Mesenchymal stem cell (in vitro differentiated cells and primary cell): ENCODE results near the gene CDC123.

Experiments used
- DNase-seq: peaks from one replicate; pipeline ENCODE4 v3.0.0-alpha.2; 2013
- H2AFZ ChIP-seq: one replicate; pipeline ENCODE4 v1.6.1; 2013; ENCODE audit warnings: low read depth, mild to moderate bottlenecking, control low read depth, inconsistent platforms, low read length, moderate library complexity
- H2AK5ac ChIP-seq: 2 replicates; pipeline ENCODE4 v1.6.1; 2013; ENCODE audit warnings: low read length, moderate library complexity, mild to moderate bottlenecking, inconsistent platforms; ENCODE audit not compliant: severe bottlenecking
- H2BK120ac ChIP-seq: one replicate; pipeline ENCODE4 v1.6.1; 2013; ENCODE audit warnings: low read depth, mild to moderate bottlenecking, inconsistent platforms, low read length, moderate library complexity
- H2BK12ac ChIP-seq, 2 experiments: one replicate each; pipeline ENCODE4 v1.6.1; 2013; ENCODE audit warnings: inconsistent platforms in 2 of 2, low read length in 2 of 2, mild to moderate bottlenecking in 2 of 2, moderate library complexity in 2 of 2, control low read depth in 1 of 2
- H2BK15ac ChIP-seq: one replicate; pipeline ENCODE4 v1.6.1; 2013; ENCODE audit warnings: mild to moderate bottlenecking, low read depth, inconsistent platforms; ENCODE audit not compliant: poor library complexity, severe bottlenecking
- H2BK5ac ChIP-seq: 2 replicates; pipeline ENCODE4 v1.6.1; 2013; ENCODE audit warnings: low read depth, mild to moderate bottlenecking, low read length, control low read depth, inconsistent platforms; ENCODE audit not compliant: poor library complexity, severe bottlenecking
- H3K14ac ChIP-seq, 2 experiments: one replicate each; pipeline ENCODE4 v1.6.1; 2013; ENCODE audit warnings: inconsistent platforms in 2 of 2, low read length in 2 of 2, control low read depth in 1 of 2, mild to moderate bottlenecking in 1 of 2, moderate library complexity in 1 of 2
- H3K18ac ChIP-seq, 2 experiments: one replicate each; pipeline ENCODE4 v1.6.1; 2013; ENCODE audit warnings: inconsistent platforms in 2 of 2, low read length in 2 of 2, control low read depth in 1 of 2, low read depth in 1 of 2, mild to moderate bottlenecking in 1 of 2
- H3K23ac ChIP-seq, 2 experiments: one replicate each; pipeline ENCODE4 v1.6.1; 2013; ENCODE audit warnings: inconsistent platforms in 2 of 2, low read length in 2 of 2, mild to moderate bottlenecking in 2 of 2, moderate library complexity in 2 of 2, control low read depth in 1 of 2
- H3K27ac ChIP-seq: 2 replicates; pipeline ENCODE4 v1.5.1; 2013; ENCODE audit warnings: mild to moderate bottlenecking, moderate library complexity, low read length, control low read depth, inconsistent platforms; ENCODE audit not compliant: poor library complexity, severe bottlenecking
- H3K27me3 ChIP-seq, 2 experiments: 2 replicates each; pipeline versions ENCODE4 v1.6.1 to v1.7.0; 2013; ENCODE audit warnings: low read length in 2 of 2, mild to moderate bottlenecking in 2 of 2, moderate library complexity in 2 of 2, control low read depth in 1 of 2, inconsistent platforms in 1 of 2; ENCODE audit not compliant: control insufficient read depth in 1 of 2, insufficient read depth in 1 of 2
- H3K36me3 ChIP-seq, 2 experiments: 2 replicates each; pipeline versions ENCODE4 v1.6.1 to v1.7.0; 2013; ENCODE audit warnings: low read length in 2 of 2, control low read depth in 1 of 2, inconsistent platforms in 1 of 2, low read depth in 1 of 2, mild to moderate bottlenecking in 1 of 2; ENCODE audit not compliant: insufficient read depth in 2 of 2, control insufficient read depth in 1 of 2
- H3K4ac ChIP-seq, 2 experiments: one replicate each; pipeline ENCODE4 v1.6.1; 2013; ENCODE audit warnings: inconsistent platforms in 2 of 2, low read length in 2 of 2, mild to moderate bottlenecking in 2 of 2, moderate library complexity in 2 of 2, control low read depth in 1 of 2, low read depth in 1 of 2
- H3K4me1 ChIP-seq: 2 replicates; pipeline ENCODE4 v1.6.1; 2013; ENCODE audit warnings: low read depth, low read length, control low read depth; ENCODE audit not compliant: control insufficient read depth, insufficient read depth
- H3K4me2 ChIP-seq: 2 replicates; pipeline ENCODE4 v1.6.1; 2013; ENCODE audit warnings: low read length, mild to moderate bottlenecking, inconsistent platforms; ENCODE audit not compliant: poor library complexity, severe bottlenecking
- H3K4me3 ChIP-seq, 2 experiments: 2 replicates each; pipeline versions ENCODE4 v1.5.1 to v1.7.0; 2013; ENCODE audit warnings: low read length in 2 of 2, mild to moderate bottlenecking in 2 of 2, control low read depth in 1 of 2, low read depth in 1 of 2; ENCODE audit not compliant: insufficient read depth in 1 of 2
- H3K79me1 ChIP-seq: replicated peaks from 2 replicates; pipeline ENCODE4 v1.6.1; 2013; ENCODE audit warnings: mild to moderate bottlenecking, control low read depth, low read length, inconsistent platforms; ENCODE audit not compliant: poor library complexity, severe bottlenecking
- H3K9ac ChIP-seq: 2 replicates; pipeline ENCODE4 v1.7.0; 2013; ENCODE audit warnings: mild to moderate bottlenecking, low read length, moderate library complexity
- H3K9me3 ChIP-seq: 2 replicates; pipeline ENCODE4 v1.7.0; 2013; ENCODE audit warnings: mild to moderate bottlenecking, low read length; ENCODE audit not compliant: control insufficient read depth
- H4K8ac ChIP-seq: one replicate; pipeline ENCODE4 v1.6.1; 2013; ENCODE audit warnings: inconsistent platforms, mild to moderate bottlenecking, low read length, moderate library complexity
- H4K91ac ChIP-seq: one replicate; pipeline ENCODE4 v1.6.1; 2013; ENCODE audit warnings: mild to moderate bottlenecking, low read length, inconsistent platforms
- WGBS: methylation state at CpG from one replicate; pipeline ENCODE4 v1.1.7; 2013; ENCODE audit warnings: mixed read lengths; 5-methylcytosine and 5-hydroxymethylcytosine counted together

CDC123 gene

DNA sequence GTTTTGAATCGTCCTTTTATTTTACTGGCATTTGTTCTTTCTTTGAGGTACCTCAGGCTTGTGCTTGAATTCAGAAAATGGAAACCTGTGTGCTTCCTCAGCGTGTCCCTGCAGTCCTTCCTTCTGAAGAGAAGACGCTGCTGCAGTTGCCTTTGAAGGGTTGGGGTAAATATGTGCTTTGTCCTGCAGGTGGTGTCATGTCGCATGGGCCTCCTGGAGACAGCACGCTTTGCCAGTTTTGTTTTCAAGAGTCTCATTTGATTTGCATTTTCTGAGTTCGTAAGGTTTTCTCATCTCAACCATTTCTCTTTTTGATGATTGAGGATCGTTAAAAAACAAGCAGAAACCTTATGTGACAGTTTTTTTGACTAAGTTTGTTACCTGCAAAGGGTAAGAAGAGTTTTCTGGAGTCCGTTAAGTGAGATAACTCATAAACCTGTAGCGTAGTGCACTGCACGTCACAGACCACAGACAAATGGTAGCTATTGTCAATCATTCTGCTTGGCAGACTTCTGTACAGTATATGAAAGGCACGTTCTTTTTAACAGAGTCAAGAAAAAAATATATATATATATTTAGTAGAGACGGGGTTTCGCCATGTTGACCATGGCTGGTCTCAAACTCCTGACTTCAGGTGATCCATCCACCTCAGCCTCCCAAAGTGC, 57.0 kb downstream of the CDC123 start:
- Histone ChIP-seq H3K36me3 (peaks cover 20 to 22% of the 10 kb centered on the region in 2 experiments), H3K27ac (no peak overlapping the region), H3K4me3 (no peak overlapping the region), H2AK5ac (no peak overlapping the region), H3K27me3 (no peaks in the 10 kb centered on the region), H3K23ac (no peak overlapping the region), H3K79me1 (peaks cover 1% of the 10 kb centered on the region), H2BK120ac (no peak overlapping the region), H2BK5ac (no peak overlapping the region), H3K4me2 (no peak overlapping the region), H3K9me3 (no peaks in the 10 kb centered on the region), H3K18ac (no peak overlapping the region), H4K8ac (no peak overlapping the region), H3K9ac (no peak overlapping the region), H2AFZ (no peak overlapping the region), H2BK12ac (no peak overlapping the region), H3K4ac (no peak overlapping the region), H3K4me1 (no peaks in the 10 kb centered on the region), H2BK15ac (no peak overlapping the region), H3K14ac (no peak overlapping the region), H4K91ac (no peak overlapping the region)
- 91% methylated on average over 12 of the region's 13 CpGs for WGBS
- peak; percentile 35 for DNase-seq

DNA sequence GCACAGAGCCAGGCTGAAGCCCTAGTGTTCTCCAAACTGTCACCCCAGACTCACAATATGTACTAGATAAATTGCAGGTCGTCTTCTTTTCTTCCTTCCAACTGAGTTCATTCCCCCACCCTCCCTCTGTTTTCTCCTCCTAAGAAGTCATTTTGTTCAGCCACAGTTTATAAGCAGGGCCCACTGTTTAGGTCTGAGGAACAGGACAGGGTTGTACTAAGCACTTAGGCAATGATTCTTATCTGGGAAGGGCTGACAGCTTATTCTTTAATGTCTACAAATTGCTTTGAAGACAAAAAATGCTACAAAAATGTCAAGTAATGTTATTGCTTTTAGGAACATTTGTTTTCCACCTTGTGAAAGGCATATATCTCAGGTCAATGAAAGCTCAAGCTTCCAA, 59.1 kb downstream of the CDC123 start:
- Histone ChIP-seq H3K9ac (no peak overlapping the region), H2AK5ac (no peak overlapping the region), H2BK5ac (no peak overlapping the region), H3K79me1 (peaks cover 1% of the 10 kb centered on the region), H3K27me3 (no peaks in the 10 kb centered on the region), H2BK12ac (no peak overlapping the region), H4K8ac (no peak overlapping the region), H3K4me1 (no peaks in the 10 kb centered on the region), H2AFZ (no peak overlapping the region), H3K9me3 (no peaks in the 10 kb centered on the region), H2BK15ac (no peak overlapping the region), H3K36me3 (peaks cover 8 to 10% of the 10 kb centered on the region in 2 experiments), H3K14ac (no peak overlapping the region), H3K4ac (no peak overlapping the region), H3K23ac (no peak overlapping the region), H4K91ac (no peak overlapping the region), H2BK120ac (no peak overlapping the region), H3K4me3 (no peak overlapping the region), H3K27ac (no peak overlapping the region), H3K4me2 (no peak overlapping the region), H3K18ac (no peak overlapping the region)
- 20% methylated on average over 1 of the region's 1 CpG for WGBS
- DNase-seq, result peak; percentile 33

DNA sequence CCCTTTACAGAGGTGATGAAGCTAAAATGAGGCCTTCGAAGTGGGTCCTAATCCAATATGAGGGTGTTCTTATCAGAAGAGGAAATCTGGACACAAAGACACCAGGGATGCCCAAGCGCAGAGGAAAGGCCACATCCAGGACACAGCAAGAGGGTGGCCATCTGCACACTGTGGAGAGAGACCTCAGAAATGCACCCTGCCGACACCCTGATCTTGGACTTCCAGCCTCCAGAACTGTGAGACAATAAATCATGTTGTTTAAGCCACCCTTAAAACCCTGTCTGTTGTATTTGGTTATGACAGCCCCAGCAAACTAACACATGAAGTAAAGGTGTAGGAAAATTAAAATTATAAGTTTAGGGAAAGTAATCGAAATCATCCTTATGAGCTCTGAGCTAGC, 64.0 kb downstream of the CDC123 start:
- H3K4me3 ChIP-seq, result no peak overlapping the region
- H2BK120ac ChIP-seq, result no peak overlapping the region
- WGBS, result over 99% methylated on average over 4 of the region's 4 CpGs

DNA sequence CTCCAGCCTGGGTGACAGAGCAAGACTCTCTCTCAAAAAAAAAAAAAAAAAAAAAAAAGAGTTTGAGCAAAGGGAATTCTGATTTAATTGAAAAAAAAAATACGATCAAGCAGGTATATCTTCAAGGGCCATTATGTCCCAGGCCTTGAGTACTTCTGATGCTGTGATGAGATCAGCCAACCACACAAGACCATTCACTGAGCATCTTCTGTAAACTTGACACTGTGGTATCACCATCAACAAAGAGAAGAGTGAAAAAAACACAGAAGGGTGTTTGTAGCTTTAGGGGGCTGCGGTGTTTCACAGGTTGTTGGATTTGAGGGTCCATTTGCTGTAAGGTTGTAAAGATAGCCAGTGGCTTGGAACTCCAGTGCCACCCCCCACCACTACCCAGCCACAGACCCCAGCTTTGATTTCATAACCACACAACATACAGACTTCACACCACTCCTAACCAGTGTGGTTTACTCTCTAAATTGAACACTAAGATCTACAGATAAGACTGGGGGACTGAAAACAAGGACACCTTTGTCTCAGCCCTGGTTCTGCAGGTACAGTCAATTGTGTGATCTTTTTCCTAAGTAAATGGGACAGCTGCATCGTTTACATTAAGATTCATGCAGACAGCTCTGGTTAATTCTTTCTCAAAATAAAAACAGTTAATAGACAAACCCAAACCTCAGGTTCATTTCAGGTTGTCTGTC, 66.4 kb downstream of the CDC123 start:
- 89% methylated on average over 2 of the region's 3 CpGs for WGBS
- H3K27me3 ChIP-seq, result no peaks in the 10 kb centered on the region

More for the DNA sequence above, 64.0 kb downstream of the CDC123 start:
- Histone ChIP-seq H3K4me1 (peaks cover 3% of the 10 kb centered on the region), H3K18ac (no peak overlapping the region), H3K36me3 (no peaks in the 10 kb centered on the region), H3K23ac (no peak overlapping the region), H2AK5ac (no peak overlapping the region), H2AFZ (no peak overlapping the region), H3K9me3 (no peaks in the 10 kb centered on the region), H3K27me3 (no peaks in the 10 kb centered on the region), H2BK15ac (no peak overlapping the region), H3K14ac (no peak overlapping the region), H4K8ac (no peak overlapping the region), H3K27ac (no peak overlapping the region), H2BK12ac (no peak overlapping the region), H3K9ac (no peak overlapping the region), H3K4ac (no peak overlapping the region), H3K4me2 (no peak overlapping the region), H2BK5ac (no peak overlapping the region), H4K91ac (no peak overlapping the region), H3K79me1 (no peaks in the 10 kb centered on the region)
- no peak for DNase-seq

More for the DNA sequence above, 66.4 kb downstream of the CDC123 start:
- peak overlapping the region; percentile 42 for H2AK5ac ChIP-seq
- H3K23ac ChIP-seq, result no peak overlapping the region
- H2BK15ac ChIP-seq, result no peak overlapping the region
- no peak overlapping the region for H3K9ac ChIP-seq
- no peak overlapping the region for H2BK12ac ChIP-seq
- peaks cover 3% of the 10 kb centered on the region for H3K4me1 ChIP-seq
- H2BK5ac ChIP-seq, result peak overlapping the region; percentile 38
- H3K79me1 ChIP-seq, result no peaks in the 10 kb centered on the region
- no peak overlapping the region for H2BK120ac ChIP-seq
- no peaks in the 10 kb centered on the region for H3K36me3 ChIP-seq
- DNase-seq, result no peak
- H3K18ac ChIP-seq, result no peak overlapping the region
- no peak overlapping the region for H3K27ac ChIP-seq
- H3K4ac ChIP-seq, result no peak overlapping the region
- no peak overlapping the region for H3K4me3 ChIP-seq
- H4K8ac ChIP-seq, result no peak overlapping the region
- no peak overlapping the region for H3K14ac ChIP-seq
- H2AFZ ChIP-seq, result no peak overlapping the region
- no peaks in the 10 kb centered on the region for H3K9me3 ChIP-seq
- H4K91ac ChIP-seq, result no peak overlapping the region
- no peak overlapping the region for H3K4me2 ChIP-seq
